H9 (cell line): ENCODE results near the gene ZNF446. TPM values are rescaled to one million over a fixed set of nuclear protein-coding genes. Genes with fewer than 3 reads are reported as not detected.

Source experiments
- DNase-seq: peaks from one replicate; pipeline ENCODE4 v3.0.0-alpha.2; 2017
- H2AFZ ChIP-seq: one replicate; pipeline ENCODE4 v1.6.1; 2013; ENCODE audit warnings: mild to moderate bottlenecking, low read length, control low read depth, moderate library complexity
- H2AK5ac ChIP-seq: 2 replicates; pipeline ENCODE4 v1.6.1; 2013; ENCODE audit warnings: low read length, control low read depth, mixed read lengths; ENCODE audit not compliant: insufficient read length
- H2BK120ac ChIP-seq: one replicate; pipeline ENCODE4 v1.6.1; 2013; ENCODE audit warnings: low read depth, mild to moderate bottlenecking, low read length, control low read depth, inconsistent platforms; ENCODE audit not compliant: poor library complexity, severe bottlenecking
- H2BK12ac ChIP-seq: 2 replicates; pipeline ENCODE4 v1.6.1; 2013; ENCODE audit warnings: low read length, control low read depth, mixed read lengths, low read depth; ENCODE audit not compliant: insufficient read length
- H2BK15ac ChIP-seq: 2 replicates; pipeline ENCODE4 v1.6.1; 2013; ENCODE audit warnings: low read depth, low read length, control low read depth
- H2BK20ac ChIP-seq: one replicate; pipeline ENCODE4 v1.6.1; 2013; ENCODE audit warnings: low read depth, mild to moderate bottlenecking, low read length, control low read depth, inconsistent platforms; ENCODE audit not compliant: poor library complexity, severe bottlenecking
- H2BK5ac ChIP-seq: 2 replicates; pipeline ENCODE4 v1.6.1; 2013; ENCODE audit warnings: low read length, control low read depth, mixed read lengths; ENCODE audit not compliant: insufficient read length
- H3K14ac ChIP-seq: 2 replicates; pipeline ENCODE4 v1.6.1; 2013; ENCODE audit warnings: low read length, control low read depth; ENCODE audit not compliant: insufficient read depth
- H3K18ac ChIP-seq: 2 replicates; pipeline ENCODE4 v1.6.1; 2013; ENCODE audit warnings: low read depth, mild to moderate bottlenecking, mixed read lengths, low read length, control low read depth; ENCODE audit not compliant: insufficient read length
- H3K23ac ChIP-seq: 2 replicates; pipeline ENCODE4 v1.6.1; 2013; ENCODE audit warnings: low read length, control low read depth, mixed read lengths, low read depth; ENCODE audit not compliant: insufficient read length
- H3K23me2 ChIP-seq: 2 replicates; pipeline ENCODE4 v1.6.1; 2013; ENCODE audit warnings: low read depth, mild to moderate bottlenecking, mixed read lengths, low read length, control low read depth; ENCODE audit not compliant: insufficient read length, poor library complexity, severe bottlenecking
- H3K27ac ChIP-seq: 2 replicates; pipeline ENCODE4 v1.5.1; 2013; ENCODE audit warnings: low read length, control low read depth, mixed read lengths, low read depth; ENCODE audit not compliant: insufficient read length
- H3K27me3 ChIP-seq: 2 replicates; pipeline ENCODE4 v1.6.1; 2013; ENCODE audit warnings: low read length, control low read depth, inconsistent platforms; ENCODE audit not compliant: insufficient read depth
- H3K4ac ChIP-seq: 2 replicates; pipeline ENCODE4 v1.6.1; 2013; ENCODE audit warnings: low read depth, mild to moderate bottlenecking, control low read depth, inconsistent platforms, low read length, moderate library complexity
- H3K4me1 ChIP-seq: 2 replicates; pipeline ENCODE4 v1.6.1; 2013; ENCODE audit warnings: low read length, control low read depth, inconsistent platforms; ENCODE audit not compliant: insufficient read depth
- H3K4me2 ChIP-seq: 2 replicates; pipeline ENCODE4 v1.6.1; 2013; ENCODE audit warnings: low read length, control low read depth, mixed read lengths; ENCODE audit not compliant: insufficient read length, insufficient read depth
- H3K56ac ChIP-seq: 2 replicates; pipeline ENCODE4 v1.6.1; 2013; ENCODE audit warnings: low read depth, mild to moderate bottlenecking, mixed read lengths, low read length, control low read depth; ENCODE audit not compliant: insufficient read length
- H3K79me1 ChIP-seq: 2 replicates; pipeline ENCODE4 v1.6.1; 2013; ENCODE audit warnings: low read depth, mild to moderate bottlenecking, moderate library complexity, low read length, control low read depth, inconsistent platforms; ENCODE audit not compliant: insufficient read depth, poor library complexity, severe bottlenecking
- H3K79me2 ChIP-seq: 2 replicates; pipeline ENCODE4 v1.6.1; 2013; ENCODE audit warnings: low read length, control low read depth, inconsistent platforms; ENCODE audit not compliant: insufficient read depth
- H3K9ac ChIP-seq: 2 replicates; pipeline ENCODE4 v1.6.1; 2013; ENCODE audit warnings: low read length, control low read depth, mixed read lengths; ENCODE audit not compliant: insufficient read length; ENCODE audit errors: extremely low read depth
- H3K9me3 ChIP-seq: one replicate; pipeline ENCODE4 v1.6.1; 2013; ENCODE audit warnings: low read depth, low read length, inconsistent platforms; ENCODE audit not compliant: control insufficient read depth
- H3T11ph ChIP-seq: one replicate; pipeline ENCODE4 v1.6.1; 2013; ENCODE audit warnings: mild to moderate bottlenecking, low read length, control low read depth, inconsistent platforms
- H4K20me1 ChIP-seq: one replicate; pipeline ENCODE4 v1.6.1; 2013; ENCODE audit not compliant: control insufficient read depth, insufficient read length, insufficient read depth
- H4K5ac ChIP-seq: 2 replicates; pipeline ENCODE4 v1.6.1; 2013; ENCODE audit warnings: low read depth, mild to moderate bottlenecking, mixed read lengths, low read length, control low read depth; ENCODE audit not compliant: insufficient read length
- H4K8ac ChIP-seq: replicated peaks from 2 replicates; pipeline ENCODE4 v1.6.1; 2013; ENCODE audit warnings: low read length, control low read depth, mixed read lengths, low read depth; ENCODE audit not compliant: insufficient read length
- H4K91ac ChIP-seq: 2 replicates; pipeline ENCODE4 v1.6.1; 2013; ENCODE audit warnings: low read depth, mild to moderate bottlenecking, moderate library complexity, mixed read lengths, low read length, control low read depth; ENCODE audit not compliant: insufficient read length
- H3K27ac Mint-ChIP-seq, 3 experiments: 2 replicates in 2 of 3; 3 replicates in 1 of 3; pipeline ENCODE4 v1.8.0; 2020 to 2021; ENCODE audit warnings: mixed read lengths in 3 of 3, mild to moderate bottlenecking in 1 of 3, moderate library complexity in 1 of 3
- H3K27me3 Mint-ChIP-seq: 2 replicates; pipeline ENCODE4 v1.8.0; 2021; ENCODE audit warnings: low read depth, mild to moderate bottlenecking, moderate library complexity, mixed read lengths
- H3K36me3 Mint-ChIP-seq, 3 experiments: 2 replicates in 2 of 3; 3 replicates in 1 of 3; pipeline ENCODE4 v1.8.0; 2020 to 2021; ENCODE audit warnings: low read depth in 3 of 3, mixed read lengths in 3 of 3; ENCODE audit not compliant: insufficient read depth in 1 of 3
- H3K4me1 Mint-ChIP-seq, 2 experiments: 2 replicates each; pipeline ENCODE4 v1.8.0; 2020; ENCODE audit warnings: mixed read lengths in 2 of 2
- H3K4me3 Mint-ChIP-seq, 2 experiments: 2 replicates in 1 of 2; 3 replicates in 1 of 2; pipeline ENCODE4 v1.8.0; 2020 to 2021; ENCODE audit warnings: mild to moderate bottlenecking in 2 of 2, mixed read lengths in 2 of 2, moderate library complexity in 1 of 2
- H3K9me3 Mint-ChIP-seq, 2 experiments: 2 replicates in 1 of 2; 3 replicates in 1 of 2; pipeline ENCODE4 v1.8.0; 2020; ENCODE audit warnings: mild to moderate bottlenecking in 2 of 2, mixed read lengths in 2 of 2, moderate library complexity in 1 of 2
- CTCF ChIP-seq: fragments of 200-600 bp; sonication (generic); conservative IDR thresholded peaks from 3 replicates; pipeline ENCODE4 v1.8.0; 2021; ENCODE audit warnings: antibody characterized with exemption, mild to moderate bottlenecking
- WGBS: extraction: QIAGEN DNeasy Blood & Tissue Kit; methylation state at CpG from one replicate; pipeline ENCODE4 v1.1.7; 2013; ENCODE audit warnings: missing lambda C conversion rate, low lambda C conversion rate, mixed read lengths; ENCODE audit not compliant: insufficient read length; ENCODE audit errors: extremely low coverage; 5-methylcytosine and 5-hydroxymethylcytosine counted together
- total RNA-seq: library from RNA; stranded (reverse); gene quantifications from 2 replicates; pipeline ENCODE4 v1.2.1, GENCODE V29; 2021

ZNF446 gene
- total RNA-seq, 1 experiment from 2014 or later, result 7.6 TPM

GRCh38 chr19:58466760-58467589, 9.2 kb upstream of the ZNF446 start, which contains the start of gene ZNF324:
TSS of gene ZNF324 (plus strand) at chr19:58467080. CDS start at chr19:58469186, 2,106 bp downstream.
- H4K20me1 ChIP-seq, result no peaks in the 10 kb centered on the region
- H3K23me2 ChIP-seq, result no peaks in the 10 kb centered on the region
- no peak within 1 kb of the TSS for H4K5ac ChIP-seq
- no peak within 1 kb of the TSS for H2BK20ac ChIP-seq
- H3K27me3 ChIP-seq, result no peaks in the 10 kb centered on the region
- H2BK15ac ChIP-seq, result no peak within 1 kb of the TSS
- no CpG with 5 or more reads among the region's 92 CpGs for WGBS
- no peak within 1 kb of the TSS for H3K18ac ChIP-seq
- no peaks in the 10 kb centered on the region for H3K9me3 ChIP-seq
- Mint-ChIP-seq H3K36me3 (peaks cover under 1 to 7% (median 2%) of the 10 kb centered on the region in 3 experiments; a peak in 4 of 7 replicates), H3K4me1 (peaks cover 10 to 14% of the 10 kb centered on the region in 2 experiments), H3K27ac (no peak within 1 kb of the TSS; a peak in 1 of 7 replicates), H3K9me3 (no peaks in the 10 kb centered on the region; a peak in 1 of 5 replicates), H3K27me3 (peaks cover 9% of the 10 kb centered on the region), H3K4me3 (peak within 1 kb of the TSS; percentile 79 to 84)
- no peak within 1 kb of the TSS for H2BK120ac ChIP-seq
- H3T11ph ChIP-seq, result no peak within 1 kb of the TSS
- H3K4ac ChIP-seq, result no peak within 1 kb of the TSS
- H3K4me2 ChIP-seq, result peak within 1 kb of the TSS; percentile 73
- H3K4me1 ChIP-seq, result no peaks in the 10 kb centered on the region
- H3K79me2 ChIP-seq, result no peaks in the 10 kb centered on the region
- no peak within 1 kb of the TSS for H4K91ac ChIP-seq
- no peaks in the 10 kb centered on the region for H3K79me1 ChIP-seq
- no peak within 1 kb of the TSS for H2BK12ac ChIP-seq
- H3K27ac ChIP-seq, result no peak within 1 kb of the TSS
- peak within 1 kb of the TSS; percentile 70 for H2AFZ ChIP-seq
- no peak within 1 kb of the TSS for H4K8ac ChIP-seq
- no peak within 1 kb of the TSS for H3K56ac ChIP-seq
- no peak within 1 kb of the TSS for H2AK5ac ChIP-seq
- no peak within 1 kb of the TSS for H3K14ac ChIP-seq
- H3K23ac ChIP-seq, result no peak within 1 kb of the TSS
- TF ChIP-seq CTCF, result no peak
- peak; percentile 98 for DNase-seq
- no peak within 1 kb of the TSS for H3K9ac ChIP-seq
- no peak within 1 kb of the TSS for H2BK5ac ChIP-seq
